Measurements from ENCODE around the gene PLCB1. TPM values are rescaled to one million over a fixed set of nuclear protein-coding genes. Genes with fewer than 3 reads are reported as not detected.

The PLCB1 gene
- total RNA-seq = 100 to 1,000 TPM in 1 of 3 donors, 10 to 100 TPM in 2; 12.2 to 106 (median 30.5) TPM

DNA sequence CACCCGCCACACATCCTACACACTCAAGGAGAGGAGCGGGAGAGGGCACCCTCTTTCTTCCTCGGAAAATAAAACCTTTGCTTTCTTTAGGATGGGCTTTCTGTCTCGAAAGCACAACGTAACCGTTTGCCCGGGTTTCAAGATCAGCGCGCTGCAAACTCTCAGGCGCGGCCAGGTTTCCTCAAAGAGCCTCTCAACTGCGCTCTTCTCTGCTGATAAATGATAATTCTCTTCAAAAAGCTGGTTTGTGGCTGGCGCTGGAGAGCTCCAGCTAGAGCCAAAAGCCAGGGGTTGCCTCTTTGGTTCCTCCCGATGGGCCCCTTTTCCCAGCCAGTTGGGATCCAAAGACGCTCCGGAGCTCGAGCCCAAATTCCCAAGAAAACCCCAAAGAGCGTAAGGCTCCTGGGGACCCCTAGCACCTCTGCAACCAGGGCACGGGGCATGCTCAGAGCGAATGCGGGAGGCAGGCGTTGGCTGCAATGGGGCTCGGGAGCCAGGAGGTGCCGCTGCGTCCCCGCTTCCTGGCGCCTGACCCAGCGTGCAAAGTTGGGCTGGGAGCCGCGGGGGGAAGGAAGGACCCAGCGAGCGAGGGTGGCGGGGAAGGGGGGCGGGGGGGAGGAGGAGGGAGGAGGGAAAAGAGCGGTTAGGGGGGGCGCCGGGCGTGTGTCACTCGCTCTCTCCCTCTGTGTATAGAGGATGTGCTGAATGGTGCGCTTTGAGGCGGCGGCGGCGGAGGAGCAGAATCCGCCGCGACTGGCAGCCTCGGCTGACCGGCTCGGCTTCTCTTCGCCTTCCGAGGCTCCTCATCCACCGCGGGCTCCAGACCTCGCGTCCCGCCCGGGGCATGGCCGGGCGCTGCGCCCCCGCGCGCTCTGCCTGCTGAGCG is at the start of gene PLCB1:
TSS of gene PLCB1 (plus strand) at position 669 of the 886 bp plus-strand sequence. CDS start 386 bp downstream, outside the sequence.
- Histone ChIP-seq H3K9me3 (no peaks in the 10 kb centered on the region), H3K36me3 (no peaks in the 10 kb centered on the region), H3K4me3 (peak within 1 kb of the TSS; percentile 60 to 90 (median 67)), H3K4me1 (no peaks in the 10 kb centered on the region), H3K27me3 (no peaks in the 10 kb centered on the region), H3K27ac (peak within 1 kb of the TSS; percentile 82 to 89)
- TF ChIP-seq, protein P1, sequence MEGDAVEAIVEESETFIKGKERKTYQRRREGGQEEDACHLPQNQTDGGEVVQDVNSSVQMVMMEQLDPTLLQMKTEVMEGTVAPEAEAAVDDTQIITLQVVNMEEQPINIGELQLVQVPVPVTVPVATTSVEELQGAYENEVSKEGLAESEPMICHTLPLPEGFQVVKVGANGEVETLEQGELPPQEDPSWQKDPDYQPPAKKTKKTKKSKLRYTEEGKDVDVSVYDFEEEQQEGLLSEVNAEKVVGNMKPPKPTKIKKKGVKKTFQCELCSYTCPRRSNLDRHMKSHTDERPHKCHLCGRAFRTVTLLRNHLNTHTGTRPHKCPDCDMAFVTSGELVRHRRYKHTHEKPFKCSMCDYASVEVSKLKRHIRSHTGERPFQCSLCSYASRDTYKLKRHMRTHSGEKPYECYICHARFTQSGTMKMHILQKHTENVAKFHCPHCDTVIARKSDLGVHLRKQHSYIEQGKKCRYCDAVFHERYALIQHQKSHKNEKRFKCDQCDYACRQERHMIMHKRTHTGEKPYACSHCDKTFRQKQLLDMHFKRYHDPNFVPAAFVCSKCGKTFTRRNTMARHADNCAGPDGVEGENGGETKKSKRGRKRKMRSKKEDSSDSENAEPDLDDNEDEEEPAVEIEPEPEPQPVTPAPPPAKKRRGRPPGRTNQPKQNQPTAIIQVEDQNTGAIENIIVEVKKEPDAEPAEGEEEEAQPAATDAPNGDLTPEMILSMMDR (IDR thresholded peaks at IDR 0.05) = peak in 2 of 3 donors; percentile 74 to 81
- TF ChIP-seq POLR2AphosphoS5 (IDR thresholded peaks at IDR 0.05) = peak in 2 of 3 donors; percentile 18 to 42
- no peak for TF ChIP-seq POLR2A (IDR thresholded peaks at IDR 0.05)
- intact Hi-C loops (cut with DNase I; ENCODE audit: low total_unique reads) = no loop called here
- peak; percentile 81 to 84 for DNase-seq (ENCODE audit: low spot score in 2 of 2)

DNA sequence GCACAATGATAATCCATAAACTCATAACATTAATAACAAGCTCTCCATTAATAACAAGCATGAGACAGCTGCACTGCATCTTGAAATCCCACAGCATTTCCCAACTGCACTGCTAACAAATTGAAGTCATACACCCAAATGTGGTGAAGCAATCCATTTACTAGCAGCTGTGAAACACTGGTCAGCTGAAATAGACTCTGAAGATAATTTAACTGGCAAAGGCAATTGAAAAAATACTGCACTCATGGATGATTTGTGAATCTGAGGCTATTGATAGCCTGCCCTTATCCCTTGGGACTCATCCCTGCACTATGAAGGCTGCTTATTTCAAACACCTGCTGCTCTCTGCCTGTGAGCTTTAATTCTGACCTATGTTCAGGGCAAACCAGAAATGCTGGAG is 49.1 kb upstream of the PLCB1 start:
- peak overlapping the region in 1 of 2 donors; percentile 16 for H3K27ac ChIP-seq
- intact Hi-C loops (cut with DNase I; ENCODE audit: low total_unique reads) = no loop called here
- no peaks in the 10 kb centered on the region for H3K4me1 ChIP-seq
- H3K9me3 ChIP-seq = no peaks in the 10 kb centered on the region
- DNase-seq (ENCODE audit: low spot score in 2 of 2) = no peak
- H3K36me3 ChIP-seq = peaks cover 3% of the 10 kb centered on the region
- TF ChIP-seq POLR2A (IDR thresholded peaks at IDR 0.05) (no peak), POLR2AphosphoS5 (IDR thresholded peaks at IDR 0.05) (peak in 1 of 3 donors; percentile 53)
- H3K27me3 ChIP-seq = no peaks in the 10 kb centered on the region
- no peak overlapping the region for H3K4me3 ChIP-seq

DNA sequence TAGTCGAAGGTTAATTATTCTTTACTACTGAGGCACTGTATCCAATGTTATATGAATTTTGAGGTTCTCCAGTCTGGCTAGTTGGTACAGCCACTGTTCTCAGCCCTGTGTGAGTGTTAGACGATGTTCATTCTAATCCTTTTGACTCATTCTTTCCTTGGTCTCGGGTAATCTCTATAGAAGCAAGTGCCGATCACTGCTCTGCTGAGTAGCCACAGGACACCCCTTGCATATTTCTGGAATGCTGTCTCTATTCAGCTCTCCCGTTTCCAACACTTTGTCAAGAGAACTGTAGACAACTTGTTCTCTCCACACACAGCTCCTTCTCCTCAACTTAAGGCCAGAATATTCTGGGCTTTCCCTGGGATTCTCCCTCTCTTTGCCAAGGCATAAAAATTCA is 42.4 kb upstream of the PLCB1 start:
- H3K27ac ChIP-seq = no peak overlapping the region
- H3K4me3 ChIP-seq = no peak overlapping the region
- H3K27me3 ChIP-seq = no peaks in the 10 kb centered on the region
- H3K9me3 ChIP-seq = no peaks in the 10 kb centered on the region
- TF ChIP-seq, protein P1 (IDR thresholded peaks at IDR 0.05) = no peak
- TF ChIP-seq POLR2AphosphoS5 (IDR thresholded peaks at IDR 0.05) (no peak), POLR2A (IDR thresholded peaks at IDR 0.05) (no peak)
- intact Hi-C loops (cut with DNase I; ENCODE audit: low total_unique reads) = no loop called here
- H3K4me1 ChIP-seq = no peaks in the 10 kb centered on the region
- DNase-seq (ENCODE audit: low spot score in 2 of 2) = no peak
- peaks cover 3% of the 10 kb centered on the region for H3K36me3 ChIP-seq

DNA sequence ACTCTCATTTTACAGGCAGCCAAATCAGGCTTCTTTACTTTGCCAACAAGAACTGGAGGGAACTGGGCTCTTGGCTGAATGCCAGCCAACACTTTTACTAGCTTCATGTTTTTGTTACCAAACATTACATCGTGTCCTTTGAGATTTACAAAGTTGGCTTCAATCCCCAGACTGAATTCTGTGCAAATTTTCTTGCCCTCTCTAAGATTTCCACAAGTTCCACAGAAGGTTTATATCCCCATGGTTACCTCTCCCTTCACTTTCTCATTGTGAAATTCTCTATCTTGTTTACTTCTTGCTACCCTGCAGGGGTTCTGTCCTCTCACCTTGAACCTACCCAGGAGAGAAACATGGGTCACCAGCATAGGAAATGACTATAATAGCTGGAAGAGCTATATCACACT is 37.6 kb upstream of the PLCB1 start:
- Histone ChIP-seq H3K36me3 (no peaks in the 10 kb centered on the region), H3K4me3 (no peak overlapping the region), H3K27ac (peak overlapping the region; percentile 48 to 57), H3K4me1 (no peaks in the 10 kb centered on the region), H3K9me3 (no peaks in the 10 kb centered on the region), H3K27me3 (no peaks in the 10 kb centered on the region)
- peak; percentile 75 to 84 for DNase-seq (ENCODE audit: low spot score in 2 of 2)
- TF ChIP-seq POLR2A (IDR thresholded peaks at IDR 0.05) = no peak
- no peak for TF ChIP-seq POLR2AphosphoS5 (IDR thresholded peaks at IDR 0.05)
- TF ChIP-seq, protein P1 (IDR thresholded peaks at IDR 0.05) = no peak
- intact Hi-C loops (cut with DNase I; ENCODE audit: low total_unique reads) = no loop called here

DNA sequence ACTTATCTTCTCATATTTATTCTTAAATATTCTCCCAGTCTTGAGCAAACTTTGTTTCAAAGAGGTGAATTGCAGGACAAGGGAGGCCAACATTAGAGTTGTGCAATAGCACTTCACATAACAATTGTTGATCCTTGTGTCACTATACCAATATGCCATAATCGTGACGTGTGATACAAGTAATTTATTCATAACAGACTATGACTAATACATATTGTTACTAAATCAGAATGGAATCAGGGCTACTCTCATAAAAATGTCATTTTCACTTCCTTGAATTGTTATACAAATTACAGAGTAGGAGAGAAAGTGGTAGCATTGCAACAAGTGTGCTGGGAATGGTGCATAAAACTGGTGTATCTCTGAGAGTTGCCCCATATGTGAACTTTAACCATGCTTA is 37.2 kb upstream of the PLCB1 start:
- TF ChIP-seq POLR2A (IDR thresholded peaks at IDR 0.05) = no peak
- TF ChIP-seq, protein P1 (IDR thresholded peaks at IDR 0.05) = no peak
- no peaks in the 10 kb centered on the region for H3K9me3 ChIP-seq
- peak overlapping the region; percentile 48 to 57 for H3K27ac ChIP-seq
- no peak overlapping the region for H3K4me3 ChIP-seq
- H3K27me3 ChIP-seq = no peaks in the 10 kb centered on the region
- intact Hi-C loops (cut with DNase I; ENCODE audit: low total_unique reads) = no loop called here
- H3K4me1 ChIP-seq = no peaks in the 10 kb centered on the region
- no peaks in the 10 kb centered on the region for H3K36me3 ChIP-seq
- no peak for DNase-seq (ENCODE audit: low spot score in 2 of 2)

All from breast epithelium (tissue), 4 donors.